Gastroesophageal sphincter (tissue), 4 donors: ENCODE measurements around the gene U2AF2. TPM values are rescaled to one million over a fixed set of nuclear protein-coding genes. Genes with fewer than 3 reads are reported as not detected.

Experiments
- ATAC-seq: fragments of 150-250 bp; one replicate; pipeline ENCODE4 v1.9.1; 2016; ENCODE audit warnings: mild to moderate bottlenecking, moderate library complexity
- H3K27ac ChIP-seq, 4 donors: fragments of 200-600 bp; sonication (generic) in 3 of 4; 1 replicate in 3 of 4; 2 replicates in 1 of 4; pipeline ENCODE4 v1.5.1; 2016 to 2019
- H3K27me3 ChIP-seq: fragments of 200-600 bp; sonication (generic); one replicate; pipeline ENCODE4 v1.5.1; 2019
- H3K36me3 ChIP-seq, 2 donors: fragments of 200-600 bp; sonication (generic); one replicate each; pipeline ENCODE4 v1.5.1; 2019; ENCODE audit warnings: control low read depth in 1 of 2
- H3K4me1 ChIP-seq, 3 donors: fragments of 200-600 bp; sonication (generic); 1 replicate in 2 of 3; 2 replicates in 1 of 3; pipeline ENCODE4 v1.5.1; 2016 to 2019; ENCODE audit warnings: control low read depth in 2 of 3
- H3K4me3 ChIP-seq, 2 donors: fragments of 200-600 bp; sonication (generic); one replicate each; pipeline ENCODE4 v1.5.1; 2019; ENCODE audit warnings: mild to moderate bottlenecking in 1 of 2, moderate library complexity in 1 of 2
- H3K9me3 ChIP-seq, 3 donors: fragments of 200-600 bp; sonication (generic); one replicate each; pipeline ENCODE4 v1.5.1; 2017 to 2019; ENCODE audit warnings: control low read depth in 2 of 3
- EP300 ChIP-seq: sonication (generic); formaldehyde crosslinking; IDR thresholded peaks from one replicate; pipeline ENCODE4 v1.6.1; 2017; ENCODE audit warnings: antibody characterized with exemption, mild to moderate bottlenecking
- POLR2A ChIP-seq, 2 donors: fragments of 450-650 bp; IDR thresholded peaks; one replicate each; pipeline ENCODE4 v1.6.1; 2017; ENCODE audit warnings: antibody characterized with exemption in 2 of 2, mild to moderate bottlenecking in 2 of 2, moderate library complexity in 1 of 2
- POLR2AphosphoS5 ChIP-seq: sonication (generic); formaldehyde crosslinking; IDR thresholded peaks from one replicate; pipeline ENCODE4 v1.6.1; 2017; ENCODE audit warnings: antibody characterized with exemption
- WGBS, 2 donors: methylation state at CpG; one replicate each; pipeline ENCODE4 v1.1.5; 2018; ENCODE audit warnings: low coverage in 1 of 2; 5-methylcytosine and 5-hydroxymethylcytosine counted together
- total RNA-seq, 4 donors: library from RNA; depleted of rRNA; stranded (reverse); fragments of >200 nt; gene quantifications; one replicate each; pipeline ENCODE4 v1.1.0, GENCODE V29; 2016
- TF ChIP-seq, protein P1 (sequence below), 4 experiments: fragments of 200-600 bp in 2 of 4; fragments of 450-650 bp in 2 of 4; sonication (generic) in 1 of 4; IDR thresholded peaks; one replicate each; pipeline ENCODE4 v1.5.1; 2017 to 2019; ENCODE audit warnings: antibody characterized with exemption in 4 of 4, mild to moderate bottlenecking in 2 of 4, moderate library complexity in 2 of 4

Gene U2AF2
- total RNA-seq, 4 donors from 2014 or later: 68.9 to 97.9 (median 91.4) TPM

GRCh38 chr19:55659822-55660221, 5.0 kb downstream of the U2AF2 start:
- no peaks in the 10 kb centered on the region for H3K9me3 ChIP-seq
- H3K4me1 ChIP-seq: peaks cover 0 to 58% (median 39%) of the 10 kb centered on the region in 3 donors
- H3K27me3 ChIP-seq: no peaks in the 10 kb centered on the region
- peaks cover 0 to 63% of the 10 kb centered on the region in 2 donors for H3K36me3 ChIP-seq
- no peak for TF ChIP-seq POLR2A (IDR thresholded peaks at IDR 0.05)
- no peak for TF ChIP-seq POLR2AphosphoS5
- no peak for TF ChIP-seq EP300
- TF ChIP-seq, protein P1, sequence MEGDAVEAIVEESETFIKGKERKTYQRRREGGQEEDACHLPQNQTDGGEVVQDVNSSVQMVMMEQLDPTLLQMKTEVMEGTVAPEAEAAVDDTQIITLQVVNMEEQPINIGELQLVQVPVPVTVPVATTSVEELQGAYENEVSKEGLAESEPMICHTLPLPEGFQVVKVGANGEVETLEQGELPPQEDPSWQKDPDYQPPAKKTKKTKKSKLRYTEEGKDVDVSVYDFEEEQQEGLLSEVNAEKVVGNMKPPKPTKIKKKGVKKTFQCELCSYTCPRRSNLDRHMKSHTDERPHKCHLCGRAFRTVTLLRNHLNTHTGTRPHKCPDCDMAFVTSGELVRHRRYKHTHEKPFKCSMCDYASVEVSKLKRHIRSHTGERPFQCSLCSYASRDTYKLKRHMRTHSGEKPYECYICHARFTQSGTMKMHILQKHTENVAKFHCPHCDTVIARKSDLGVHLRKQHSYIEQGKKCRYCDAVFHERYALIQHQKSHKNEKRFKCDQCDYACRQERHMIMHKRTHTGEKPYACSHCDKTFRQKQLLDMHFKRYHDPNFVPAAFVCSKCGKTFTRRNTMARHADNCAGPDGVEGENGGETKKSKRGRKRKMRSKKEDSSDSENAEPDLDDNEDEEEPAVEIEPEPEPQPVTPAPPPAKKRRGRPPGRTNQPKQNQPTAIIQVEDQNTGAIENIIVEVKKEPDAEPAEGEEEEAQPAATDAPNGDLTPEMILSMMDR (IDR thresholded peaks at IDR 0.05): no peak
- 79% methylated on average over 3 of the region's 9 CpGs; no CpG with 5 or more reads in 1 of the 2 donors for WGBS, 2 donors
- ATAC-seq: no peak
- no peak overlapping the region for H3K4me3 ChIP-seq
- H3K27ac ChIP-seq: no peak overlapping the region

- no peaks in the 10 kb centered on the region for H3K9me3 ChIP-seq
- no peak overlapping the region for H3K4me3 ChIP-seq
- WGBS, 2 donors: no CpG with 5 or more reads among the region's 12 CpGs
- ATAC-seq: no peak
- H3K36me3 ChIP-seq: peaks cover 0 to 69% of the 10 kb centered on the region in 2 donors
- no peak for TF ChIP-seq POLR2A (IDR thresholded peaks at IDR 0.05)
- peaks cover 0 to 57% (median 39%) of the 10 kb centered on the region in 3 donors for H3K4me1 ChIP-seq
- no peak overlapping the region for H3K27ac ChIP-seq
- no peaks in the 10 kb centered on the region for H3K27me3 ChIP-seq
Observed at GRCh38 chr19:55660404-55660803, 5.6 kb downstream of the U2AF2 start.

- H3K9me3 ChIP-seq: no peaks in the 10 kb centered on the region
- H3K36me3 ChIP-seq: peaks cover 0 to 75% of the 10 kb centered on the region in 2 donors
- H3K27me3 ChIP-seq: no peaks in the 10 kb centered on the region
- ATAC-seq: no peak
- H3K4me3 ChIP-seq: no peak overlapping the region
- no peak overlapping the region for H3K27ac ChIP-seq
- WGBS, 2 donors: 49 to 60% methylated on average over 1 to 5 of the region's 16 CpGs
- H3K4me1 ChIP-seq: peaks cover 0 to 51% (median 37%) of the 10 kb centered on the region in 3 donors
- TF ChIP-seq, protein P1 (IDR thresholded peaks at IDR 0.05): no peak
- TF ChIP-seq POLR2AphosphoS5 (no peak), POLR2A (IDR thresholded peaks at IDR 0.05) (no peak), EP300 (no peak)
Observed at GRCh38 chr19:55660991-55661390, 6.2 kb downstream of the U2AF2 start.

DNA sequence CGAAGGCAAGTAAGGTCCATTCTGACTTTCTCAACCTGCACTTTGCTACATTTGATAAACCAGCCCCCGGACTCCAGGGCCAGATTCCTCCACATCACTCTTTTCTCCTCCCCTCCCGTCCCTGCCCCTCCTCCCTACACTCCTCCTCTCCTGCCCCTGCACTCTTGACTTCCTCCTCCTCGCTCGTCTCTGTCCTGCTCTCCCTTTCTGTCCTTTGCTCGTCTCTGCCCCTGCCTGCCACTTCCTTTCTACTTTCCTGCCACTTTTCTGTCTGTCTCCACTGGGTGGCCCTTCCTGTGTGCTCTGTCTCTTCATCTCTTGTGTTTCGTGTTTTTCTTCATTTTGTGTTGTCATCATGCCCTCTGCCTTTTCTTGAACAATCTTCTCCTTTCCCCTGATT, 7.0 kb downstream of the U2AF2 start:
- TF ChIP-seq EP300 (no peak), POLR2A (IDR thresholded peaks at IDR 0.05) (no peak), POLR2AphosphoS5 (no peak)
- TF ChIP-seq, protein P1 (IDR thresholded peaks at IDR 0.05): no peak
- Histone ChIP-seq H3K36me3 (peaks cover 0 to 83% of the 10 kb centered on the region in 2 donors), H3K27ac (no peak overlapping the region), H3K4me3 (no peak overlapping the region), H3K9me3 (no peaks in the 10 kb centered on the region), H3K27me3 (no peaks in the 10 kb centered on the region), H3K4me1 (peaks cover 0 to 48% (median 28%) of the 10 kb centered on the region in 3 donors)
- WGBS, 2 donors: 67 to 68% methylated on average over 7 of the region's 7 CpGs
- no peak for ATAC-seq

DNA sequence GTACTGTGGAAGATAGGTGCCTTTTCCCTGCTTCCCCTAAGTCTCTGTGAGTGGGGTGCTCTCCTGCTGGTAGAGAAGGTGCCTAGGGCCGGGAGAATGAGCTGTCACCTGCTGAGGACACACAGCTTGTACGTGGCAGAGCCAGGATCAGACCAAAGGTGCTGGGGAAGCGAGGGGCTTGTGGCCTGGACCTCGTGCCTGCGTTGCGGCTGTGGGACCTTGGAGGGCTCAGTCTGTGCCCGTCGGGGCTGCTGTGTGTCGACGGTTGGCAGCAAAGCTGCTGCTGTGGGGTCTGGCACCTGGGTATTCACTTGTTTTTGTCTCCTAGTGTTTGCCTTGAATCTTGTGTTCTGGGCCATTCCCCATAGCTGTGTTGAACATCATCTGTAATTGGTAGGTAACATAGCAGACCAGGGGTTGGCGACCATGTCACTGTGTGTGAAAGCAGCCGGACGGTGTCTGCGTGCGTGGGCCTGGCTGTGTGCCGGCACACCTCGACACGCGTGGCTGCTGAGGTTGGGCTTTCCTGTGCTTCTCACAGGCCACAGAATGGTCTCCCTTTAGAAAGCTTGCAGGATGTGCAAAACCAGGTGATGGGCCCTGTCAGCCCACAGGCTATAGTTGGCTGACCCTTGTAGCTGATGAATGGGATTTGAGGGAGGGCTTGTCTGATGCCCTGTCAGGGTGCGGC, 9.2 kb downstream of the U2AF2 start:
- no peaks in the 10 kb centered on the region for H3K27me3 ChIP-seq
- peaks cover 0 to 33% (median 7%) of the 10 kb centered on the region in 3 donors for H3K4me1 ChIP-seq
- TF ChIP-seq EP300: no peak
- TF ChIP-seq POLR2A (IDR thresholded peaks at IDR 0.05): no peak
- no peak for TF ChIP-seq POLR2AphosphoS5
- TF ChIP-seq, protein P1 (IDR thresholded peaks at IDR 0.05): no peak

More for the DNA sequence above, 9.2 kb downstream of the U2AF2 start:
- Histone ChIP-seq H3K27ac (no peak overlapping the region), H3K36me3 (peaks cover 0 to 100% of the 10 kb centered on the region in 2 donors), H3K9me3 (no peaks in the 10 kb centered on the region), H3K4me3 (no peak overlapping the region)
- no CpG with 5 or more reads among the region's 20 CpGs for WGBS, 2 donors
- ATAC-seq: no peak
